ENCODE results near the gene NRG3. TPM values are rescaled to one million over a fixed set of nuclear protein-coding genes. Genes with fewer than 3 reads are reported as not detected.

Gene NRG3
- total RNA-seq, 1 experiment from 2014 or later: not detected

GRCh38 chr10:82358486-82359099 is 483.6 kb downstream of the NRG3 start (continued):
- no peak for TF ChIP-seq CTCF (IDR thresholded peaks at IDR 0.05 in 2 of 3, conservative IDR thresholded peaks at IDR 0.05 in 1 of 3; ENCODE audit: borderline replicate concordance in 1 of 3, insufficient read depth in 1 of 3, low read depth in 2 of 3, low read length in 2 of 3)
- no peak for TF ChIP-seq POLR2AphosphoS5 (IDR thresholded peaks at IDR 0.05; ENCODE audit: low read depth, low read length)
- no peak for TF ChIP-seq ELF1 (IDR thresholded peaks at IDR 0.05; ENCODE audit: borderline replicate concordance, low read depth)
- TF ChIP-seq, protein P1, sequence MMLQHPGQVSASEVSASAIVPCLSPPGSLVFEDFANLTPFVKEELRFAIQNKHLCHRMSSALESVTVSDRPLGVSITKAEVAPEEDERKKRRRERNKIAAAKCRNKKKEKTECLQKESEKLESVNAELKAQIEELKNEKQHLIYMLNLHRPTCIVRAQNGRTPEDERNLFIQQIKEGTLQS (IDR thresholded peaks at IDR 0.05): no peak
- no peak for TF ChIP-seq ZFX (IDR thresholded peaks at IDR 0.05)
- no peak for TF ChIP-seq RAD21 (IDR thresholded peaks at IDR 0.05; ENCODE audit: low read depth)
- no peak for TF ChIP-seq CEBPB (IDR thresholded peaks at IDR 0.05; ENCODE audit: low read depth)
- TF ChIP-seq EGR1 (IDR thresholded peaks at IDR 0.05; ENCODE audit: low read depth): no peak

- ATAC-seq (no peak), DNase-seq (ENCODE audit: low read depth, low spot score) (no peak)
- POLR2A ChIA-PET: no interaction called here
- Histone ChIP-seq H3K4me3 (replicated peaks in 1 of 2; ENCODE audit: low read depth in 1 of 2, low read length in 2 of 2) (no peak overlapping the region), H3K9me3 (ENCODE audit: control insufficient read depth in 1 of 2, insufficient read depth in 1 of 2, low read depth in 1 of 2, low read length in 2 of 2) (peaks cover 3 to 16% of the 10 kb centered on the region in 2 experiments; a peak in 2 of 4 replicates), H3K27ac (ENCODE audit: low read depth, low read length) (no peak overlapping the region), H4K20me1 (ENCODE audit: insufficient read depth) (no peaks in the 10 kb centered on the region), H3K79me2 (ENCODE audit: insufficient read depth, low read length) (no peaks in the 10 kb centered on the region), H2AFZ (ENCODE audit: low read depth, low read length, poor library complexity, severe bottlenecking) (no peak overlapping the region), H3K36me3 (ENCODE audit: control insufficient read depth in 1 of 2, insufficient read depth in 2 of 2, low read length in 2 of 2) (no peaks in the 10 kb centered on the region), H3K27me3 (ENCODE audit: insufficient read depth, low read length) (no peaks in the 10 kb centered on the region), H3K9me2 (ENCODE audit: insufficient read depth) (no peaks in the 10 kb centered on the region), H3K4me1 (ENCODE audit: control insufficient read depth in 1 of 2, insufficient read depth in 2 of 2, low read length in 2 of 2) (no peaks in the 10 kb centered on the region), H3K9ac (ENCODE audit: low read length) (no peak overlapping the region), H3K4me2 (ENCODE audit: low read length) (no peak overlapping the region)
- BruUV-seq (replicated peaks): no TSS peak
- RAD21 ChIA-PET (ENCODE audit: low non-redundant PET in 1 of 2, low total read pairs in 2 of 2, uncharacterized antibody in 2 of 2, unreplicated experiment in 2 of 2): no interaction called here
- no peak for TF ChIP-seq ZFX (IDR thresholded peaks at IDR 0.05)
- no peak for TF ChIP-seq YY1 (IDR thresholded peaks at IDR 0.05; ENCODE audit: extremely low read depth, insufficient replicate concordance, low read depth, low read length)
- no peak for TF ChIP-seq EZH2phosphoT487 (IDR thresholded peaks at IDR 0.05; ENCODE audit: borderline replicate concordance)
- TF ChIP-seq MAX (IDR thresholded peaks at IDR 0.05): no peak
- TF ChIP-seq CEBPB (IDR thresholded peaks at IDR 0.05; ENCODE audit: low read depth): no peak
- intact Hi-C loops (cut with micrococcal nuclease): no loop called here
- CTCF ChIA-PET: no interaction called here
These were observed 486.3 kb downstream of the NRG3 start for GRCh38 chr10:82361256-82361655.
